HEK293 (cell line): ENCODE results near the gene OR2G2.

Source experiments
- CTCF ChIA-PET: fragments of 350-600 bp; formaldehyde crosslinking; extraction: SDS; loops from one replicate; lab custom pipeline; 2021; ENCODE audit warnings: antibody characterized with exemption; lab: Yijun Ruan, JAX
- POLR2A ChIA-PET: fragments of 300-600 bp; formaldehyde crosslinking; extraction: SDS; loops from one replicate; lab custom pipeline; 2020; ENCODE audit warnings: antibody characterized with exemption, inconsistent platforms; lab: Yijun Ruan, JAX
- H3K27ac ChIP-seq: fragments of 200-500 bp; sonication (Bioruptor generic); 2 replicates; pipeline ENCODE4 v1.5.1; 2014; ENCODE audit warnings: low read depth, low read length, control low read depth, inconsistent platforms; ENCODE audit errors: extremely low read depth
- H3K36me3 ChIP-seq, 2 experiments: fragments of 200-500 bp in 1 of 2; sonication (Bioruptor generic) in 1 of 2; 1 replicate in 1 of 2; 2 replicates in 1 of 2; pipeline ENCODE4 v1.5.1; 2014 to 2017; ENCODE audit warnings: inconsistent platforms in 2 of 2, low read length in 2 of 2; ENCODE audit not compliant: control insufficient read depth in 2 of 2, insufficient read depth in 1 of 2
- H3K4me1 ChIP-seq: fragments of 200-500 bp; sonication (Bioruptor generic); 2 replicates; pipeline ENCODE4 v1.5.1; 2014; ENCODE audit warnings: mild to moderate bottlenecking, low read length, inconsistent platforms; ENCODE audit not compliant: control insufficient read depth, insufficient read depth
- H3K4me3 ChIP-seq: 2 replicates; pipeline ENCODE4 v1.5.1; 2011; ENCODE audit warnings: low read depth, mild to moderate bottlenecking, control low read depth, low read length, moderate library complexity
- H3K9me3 ChIP-seq: fragments of 200-500 bp; sonication (Bioruptor generic); 2 replicates; pipeline ENCODE4 v1.5.1; 2014; ENCODE audit warnings: low read depth, low read length, inconsistent platforms; ENCODE audit not compliant: control insufficient read depth, insufficient read depth
- GLI4 ChIP-seq: fragments of 450-650 bp; formaldehyde crosslinking; IDR thresholded peaks from 2 replicates; pipeline ENCODE4 v1.5.1; 2016; ENCODE audit warnings: missing biosample characterization, missing genetic modification characterization
- GLIS2 ChIP-seq: fragments of 450-650 bp; formaldehyde crosslinking; IDR thresholded peaks from 2 replicates; pipeline ENCODE4 v1.5.1; 2016; ENCODE audit warnings: missing biosample characterization, missing genetic modification characterization
- HOXC10 ChIP-seq: sonication (generic); formaldehyde crosslinking; IDR thresholded peaks from 2 replicates; pipeline ENCODE4 v1.8.1; 2023; ENCODE audit warnings: mild to moderate bottlenecking, missing genetic modification reagents
- KLF16 ChIP-seq: fragments of 450-650 bp; formaldehyde crosslinking; IDR thresholded peaks from 2 replicates; pipeline ENCODE4 v1.5.1; 2017; ENCODE audit warnings: missing biosample characterization, missing genetic modification characterization
- OSR2 ChIP-seq: fragments of 450-650 bp; formaldehyde crosslinking; IDR thresholded peaks from 2 replicates; pipeline ENCODE4 v1.5.1; 2016; ENCODE audit warnings: missing biosample characterization, missing genetic modification characterization
- SP3 ChIP-seq: fragments of 450-650 bp; formaldehyde crosslinking; IDR thresholded peaks from 2 replicates; pipeline ENCODE4 v1.5.1; 2016; ENCODE audit warnings: missing biosample characterization, missing genetic modification characterization
- ZBTB21 ChIP-seq: fragments of 450-650 bp; formaldehyde crosslinking; IDR thresholded peaks from 2 replicates; pipeline ENCODE4 v1.5.1; 2017; ENCODE audit warnings: missing biosample characterization, missing genetic modification characterization
- ZEB2 ChIP-seq: fragments of 450-650 bp; formaldehyde crosslinking; IDR thresholded peaks from 2 replicates; pipeline ENCODE4 v1.5.1; 2016; ENCODE audit warnings: missing biosample characterization, missing genetic modification characterization
- ZIC2 ChIP-seq: fragments of 450-650 bp; formaldehyde crosslinking; IDR thresholded peaks from 2 replicates; pipeline ENCODE4 v1.5.1; 2016; ENCODE audit warnings: missing biosample characterization, missing genetic modification characterization
- ZNF138 ChIP-seq: fragments of 450-650 bp; formaldehyde crosslinking; IDR thresholded peaks from 2 replicates; pipeline ENCODE4 v1.5.1; 2016; ENCODE audit warnings: missing biosample characterization, missing genetic modification characterization, borderline replicate concordance
- ZNF157 ChIP-seq: fragments of 450-650 bp; formaldehyde crosslinking; IDR thresholded peaks from 2 replicates; pipeline ENCODE4 v1.5.1; 2016; ENCODE audit warnings: missing biosample characterization, missing genetic modification characterization
- ZNF23 ChIP-seq: fragments of 450-650 bp; formaldehyde crosslinking; IDR thresholded peaks from 2 replicates; pipeline ENCODE4 v1.5.1; 2016; ENCODE audit warnings: missing biosample characterization, missing genetic modification characterization, borderline replicate concordance
- ZNF416 ChIP-seq: fragments of 450-650 bp; formaldehyde crosslinking; IDR thresholded peaks from 2 replicates; pipeline ENCODE4 v1.5.1; 2016; ENCODE audit warnings: missing biosample characterization, missing genetic modification characterization
- ZNF549 ChIP-seq: fragments of 450-650 bp; IDR thresholded peaks from 2 replicates; pipeline ENCODE4 v1.5.1; 2018; ENCODE audit warnings: missing biosample characterization, missing genetic modification characterization, mild to moderate bottlenecking, inconsistent platforms, moderate library complexity
- ZNF558 ChIP-seq: fragments of 450-650 bp; formaldehyde crosslinking; IDR thresholded peaks from 2 replicates; pipeline ENCODE4 v1.5.1; 2016; ENCODE audit warnings: missing biosample characterization, missing genetic modification characterization
- TF ChIP-seq, protein P1 (sequence below): fragments of 450-650 bp; formaldehyde crosslinking; conservative IDR thresholded peaks from 2 replicates; pipeline ENCODE4 v1.5.1; 2016; ENCODE audit warnings: low read depth, missing biosample characterization, missing genetic modification characterization
- TF ChIP-seq, protein P2 (sequence below): fragments of 450-650 bp; formaldehyde crosslinking; optimal IDR thresholded peaks from 2 replicates; pipeline ENCODE3; 2016; ENCODE audit warnings: missing biosample characterization, mild to moderate bottlenecking, missing genetic modification characterization

Gene OR2G2

DNA sequence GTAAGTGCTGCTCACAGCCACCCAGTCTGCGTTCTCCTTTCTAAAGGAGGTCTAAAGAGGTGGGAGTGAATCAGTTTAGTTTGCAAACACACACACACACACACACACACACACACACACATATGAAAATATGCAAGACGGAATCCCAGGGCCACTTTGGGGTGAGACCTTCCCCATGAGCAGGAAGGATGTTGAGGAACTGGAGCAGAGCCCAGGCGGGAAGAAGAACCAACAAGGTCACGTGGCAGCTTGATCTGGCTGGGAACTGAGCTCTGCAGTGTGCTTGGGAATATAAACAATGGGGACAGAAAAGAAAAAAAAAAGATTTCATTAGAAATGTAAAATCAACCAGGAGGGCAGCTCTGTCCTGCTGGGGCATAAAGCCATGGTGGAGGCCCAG, 49.9 kb downstream of the OR2G2 start:
- TF ChIP-seq SP3 (tag by site-specific recombination) (no peak), GLI4 (tag by site-specific recombination) (no peak), ZNF416 (tag by site-specific recombination) (no peak), ZBTB21 (tag by site-specific recombination) (no peak), ZNF157 (tag by site-specific recombination) (no peak), ZEB2 (no peak), ZIC2 (tag by site-specific recombination) (no peak)
- TF ChIP-seq, protein P1, sequence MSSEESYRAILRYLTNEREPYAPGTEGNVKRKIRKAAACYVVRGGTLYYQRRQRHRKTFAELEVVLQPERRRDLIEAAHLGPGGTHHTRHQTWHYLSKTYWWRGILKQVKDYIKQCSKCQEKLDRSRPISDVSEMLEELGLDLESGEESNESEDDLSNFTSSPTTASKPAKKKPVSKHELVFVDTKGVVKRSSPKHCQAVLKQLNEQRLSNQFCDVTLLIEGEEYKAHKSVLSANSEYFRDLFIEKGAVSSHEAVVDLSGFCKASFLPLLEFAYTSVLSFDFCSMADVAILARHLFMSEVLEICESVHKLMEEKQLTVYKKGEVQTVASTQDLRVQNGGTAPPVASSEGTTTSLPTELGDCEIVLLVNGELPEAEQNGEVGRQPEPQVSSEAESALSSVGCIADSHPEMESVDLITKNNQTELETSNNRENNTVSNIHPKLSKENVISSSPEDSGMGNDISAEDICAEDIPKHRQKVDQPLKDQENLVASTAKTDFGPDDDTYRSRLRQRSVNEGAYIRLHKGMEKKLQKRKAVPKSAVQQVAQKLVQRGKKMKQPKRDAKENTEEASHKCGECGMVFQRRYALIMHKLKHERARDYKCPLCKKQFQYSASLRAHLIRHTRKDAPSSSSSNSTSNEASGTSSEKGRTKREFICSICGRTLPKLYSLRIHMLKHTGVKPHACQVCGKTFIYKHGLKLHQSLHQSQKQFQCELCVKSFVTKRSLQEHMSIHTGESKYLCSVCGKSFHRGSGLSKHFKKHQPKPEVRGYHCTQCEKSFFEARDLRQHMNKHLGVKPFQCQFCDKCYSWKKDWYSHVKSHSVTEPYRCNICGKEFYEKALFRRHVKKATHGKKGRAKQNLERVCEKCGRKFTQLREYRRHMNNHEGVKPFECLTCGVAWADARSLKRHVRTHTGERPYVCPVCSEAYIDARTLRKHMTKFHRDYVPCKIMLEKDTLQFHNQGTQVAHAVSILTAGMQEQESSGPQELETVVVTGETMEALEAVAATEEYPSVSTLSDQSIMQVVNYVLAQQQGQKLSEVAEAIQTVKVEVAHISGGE = no peak
- TF ChIP-seq, protein P2, sequence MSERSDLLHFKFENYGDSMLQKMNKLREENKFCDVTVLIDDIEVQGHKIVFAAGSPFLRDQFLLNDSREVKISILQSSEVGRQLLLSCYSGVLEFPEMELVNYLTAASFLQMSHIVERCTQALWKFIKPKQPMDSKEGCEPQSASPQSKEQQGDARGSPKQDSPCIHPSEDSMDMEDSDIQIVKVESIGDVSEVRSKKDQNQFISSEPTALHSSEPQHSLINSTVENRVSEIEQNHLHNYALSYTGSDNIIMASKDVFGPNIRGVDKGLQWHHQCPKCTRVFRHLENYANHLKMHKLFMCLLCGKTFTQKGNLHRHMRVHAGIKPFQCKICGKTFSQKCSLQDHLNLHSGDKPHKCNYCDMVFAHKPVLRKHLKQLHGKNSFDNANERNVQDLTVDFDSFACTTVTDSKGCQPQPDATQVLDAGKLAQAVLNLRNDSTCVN = no peak
- TF ChIP-seq, all 188 proteins: peak for 0
- H3K36me3 ChIP-seq = no peaks in the 10 kb centered on the region
- H3K9me3 ChIP-seq = no peaks in the 10 kb centered on the region
- no peaks in the 10 kb centered on the region for H3K4me1 ChIP-seq
- ChIA-PET CTCF (no interaction called here), POLR2A (no interaction called here)
- H3K4me3 ChIP-seq = no peak overlapping the region
- no peak overlapping the region for H3K27ac ChIP-seq

DNA sequence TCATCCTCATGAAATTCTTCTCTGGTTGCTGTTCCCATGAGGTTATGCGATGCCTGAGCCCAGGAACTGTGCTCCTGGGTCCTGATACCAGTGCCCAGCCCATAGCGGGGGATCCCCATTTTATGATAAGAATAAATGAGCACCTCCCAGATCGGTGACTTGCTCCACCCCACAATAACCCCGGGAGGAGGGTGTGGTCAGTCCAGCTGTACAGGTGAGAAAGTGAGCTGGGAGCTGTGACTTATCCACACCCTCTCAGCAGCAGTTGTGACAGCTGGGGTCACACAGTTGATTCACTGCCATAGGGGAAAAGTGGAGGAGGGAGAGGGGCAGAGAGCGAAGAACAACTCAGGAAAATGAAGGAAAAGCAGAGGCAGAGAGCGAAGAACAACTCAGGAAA, 50.6 kb downstream of the OR2G2 start:
- Histone ChIP-seq H3K27ac (no peak overlapping the region), H3K4me3 (no peak overlapping the region), H3K4me1 (no peaks in the 10 kb centered on the region), H3K9me3 (no peaks in the 10 kb centered on the region), H3K36me3 (no peaks in the 10 kb centered on the region)
- ChIA-PET CTCF (no interaction called here), POLR2A (no interaction called here)
- no peak for TF ChIP-seq ZNF23 (tag by site-specific recombination)
- TF ChIP-seq GLIS2 = no peak
- TF ChIP-seq KLF16 = no peak
- no peak for TF ChIP-seq ZNF549
- TF ChIP-seq ZNF138 (tag by site-specific recombination) = no peak
- no peak for TF ChIP-seq OSR2 (tag by site-specific recombination)
- TF ChIP-seq HOXC10 = no peak
- TF ChIP-seq ZNF558 (tag by site-specific recombination) = no peak
